NT2/D1 (cell line): ENCODE data around the gene PSMD1.

Source experiments
- YY1 ChIP-seq: IDR thresholded peaks from 2 replicates; pipeline ENCODE4 v1.6.1; 2011; ENCODE audit not compliant: insufficient read length, insufficient read depth
- ZNF274 ChIP-seq: IDR thresholded peaks from 2 replicates; pipeline ENCODE4 v1.6.1; 2011; ENCODE audit warnings: mild to moderate bottlenecking, low read depth, low read length

- no peak for TF ChIP-seq ZNF274
- no peak for TF ChIP-seq YY1
Observed at GRCh38 chr2:231177156-231178025, 120.7 kb downstream of the PSMD1 start.
